ENCODE measurements around the gene CTDSPL. TPM values are rescaled to one million over a fixed set of nuclear protein-coding genes. Genes with fewer than 3 reads are reported as not detected.

Gene CTDSPL
- total and polyA plus RNA-seq, 2 donors from 2014 or later: 55.9 to 78.3 TPM

DNA sequence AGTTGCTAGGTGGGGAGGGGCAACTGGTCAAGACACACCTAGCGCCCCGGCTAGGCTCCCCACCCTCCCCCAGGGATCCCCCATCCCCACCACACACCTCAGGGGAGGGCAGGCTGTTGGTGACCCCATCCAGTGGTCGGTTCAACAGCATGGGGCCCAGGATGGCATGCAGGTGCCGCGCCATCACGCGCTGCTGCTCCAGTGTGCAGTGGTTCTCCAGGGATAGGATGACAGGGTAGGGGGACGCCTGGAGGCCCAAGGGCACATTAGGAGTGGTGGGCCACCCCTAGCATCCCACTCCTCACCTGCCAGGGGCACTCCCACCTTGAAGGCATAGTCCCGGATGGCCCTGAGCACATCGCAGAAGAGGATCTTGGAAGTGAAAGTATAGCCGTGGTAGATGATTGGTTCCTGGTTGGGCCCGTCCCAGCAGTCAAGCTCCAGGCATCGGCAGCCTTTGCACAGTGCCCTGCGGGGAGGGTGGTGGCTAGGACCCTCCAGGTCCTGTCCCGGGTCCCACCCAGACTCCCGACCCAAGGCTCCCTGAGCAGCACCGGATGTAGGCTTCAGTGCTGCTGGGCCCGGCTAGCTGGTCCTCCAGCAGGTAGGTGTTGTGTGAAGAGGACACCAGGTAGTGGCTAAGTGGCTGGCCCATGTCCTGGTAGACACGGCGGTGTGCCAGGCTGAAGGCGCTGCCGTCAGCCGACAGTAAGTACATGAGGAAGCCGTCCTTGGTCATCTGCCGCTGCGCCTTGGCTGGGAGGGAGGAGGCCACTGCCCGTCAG is 148.3 kb downstream of the CTDSPL start:
- no peak for TF ChIP-seq CTCF (IDR thresholded peaks at IDR 0.05; ENCODE audit: borderline replicate concordance, extremely low read depth, insufficient read depth)
- H3K27ac ChIP-seq (ENCODE audit: low read depth in 2 of 2, low read length in 2 of 2): no peak overlapping the region
- intact Hi-C loops (cut with DNase I): no loop called here
- DNase-seq: peak in 1 of 5 donors; percentile 73
- H3K9me3 ChIP-seq (ENCODE audit: control insufficient read depth in 2 of 3, insufficient read depth in 1 of 3, low read length in 3 of 3): no peaks in the 10 kb centered on the region
- peaks cover 0 to under 1% (median 0%) of the 10 kb centered on the region in 3 donors for H3K4me1 ChIP-seq (ENCODE audit: control insufficient read depth in 2 of 3, insufficient read depth in 2 of 3, low read depth in 1 of 3, low read length in 3 of 3)
- FAIRE-seq: no peak
- no peak overlapping the region for H3K4me3 ChIP-seq (ENCODE audit: low read length in 3 of 3)
- H3K27me3 ChIP-seq (ENCODE audit: control insufficient read depth, insufficient read depth, low read length): no peaks in the 10 kb centered on the region
- no peak overlapping the region for H3K9ac ChIP-seq (ENCODE audit: low read length in 3 of 3)
- H3K36me3 ChIP-seq (ENCODE audit: control insufficient read depth in 2 of 3, insufficient read depth in 3 of 3, low read length in 3 of 3): peaks cover 0 to 20% (median 3%) of the 10 kb centered on the region in 3 donors

DNA sequence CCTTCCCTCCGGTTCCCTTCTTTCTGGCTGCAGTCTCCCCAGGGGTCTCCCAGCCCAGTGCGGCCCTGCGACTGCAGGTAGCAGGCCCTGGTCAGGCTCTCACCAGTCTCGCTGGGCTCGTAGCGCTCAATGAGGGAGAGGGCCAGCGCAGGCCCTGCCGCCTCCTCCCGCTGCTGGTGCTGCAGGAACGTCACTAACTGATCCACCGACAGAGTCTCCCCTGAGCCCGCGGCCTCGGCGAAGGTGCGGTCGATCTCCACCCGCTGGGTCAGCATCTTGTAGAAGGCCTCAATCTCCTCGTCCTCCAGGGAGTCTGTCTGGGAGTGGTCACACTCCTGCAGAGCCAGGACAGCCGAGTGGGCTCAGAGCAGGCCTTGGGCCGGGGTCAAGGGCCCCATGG is 149.4 kb downstream of the CTDSPL start:
- peaks cover 4 to 31% (median 9%) of the 10 kb centered on the region in 3 donors for H3K36me3 ChIP-seq (ENCODE audit: control insufficient read depth in 2 of 3, insufficient read depth in 3 of 3, low read length in 3 of 3)
- no peaks in the 10 kb centered on the region for H3K9me3 ChIP-seq (ENCODE audit: control insufficient read depth in 2 of 3, insufficient read depth in 1 of 3, low read length in 3 of 3)
- no peaks in the 10 kb centered on the region for H3K27me3 ChIP-seq (ENCODE audit: control insufficient read depth, insufficient read depth, low read length)
- H3K9ac ChIP-seq (ENCODE audit: low read length in 3 of 3): no peak overlapping the region
- H3K27ac ChIP-seq (ENCODE audit: low read depth in 2 of 2, low read length in 2 of 2): no peak overlapping the region
- TF ChIP-seq CTCF (IDR thresholded peaks at IDR 0.05; ENCODE audit: borderline replicate concordance, extremely low read depth, insufficient read depth): no peak
- H3K4me1 ChIP-seq (ENCODE audit: control insufficient read depth in 2 of 3, insufficient read depth in 2 of 3, low read depth in 1 of 3, low read length in 3 of 3): no peaks in the 10 kb centered on the region
- intact Hi-C loops (cut with DNase I): no loop called here
- DNase-seq (peak in 1 of 5 donors; percentile 78), FAIRE-seq (no peak)
- H3K4me3 ChIP-seq (ENCODE audit: low read length in 3 of 3): no peak overlapping the region

DNA sequence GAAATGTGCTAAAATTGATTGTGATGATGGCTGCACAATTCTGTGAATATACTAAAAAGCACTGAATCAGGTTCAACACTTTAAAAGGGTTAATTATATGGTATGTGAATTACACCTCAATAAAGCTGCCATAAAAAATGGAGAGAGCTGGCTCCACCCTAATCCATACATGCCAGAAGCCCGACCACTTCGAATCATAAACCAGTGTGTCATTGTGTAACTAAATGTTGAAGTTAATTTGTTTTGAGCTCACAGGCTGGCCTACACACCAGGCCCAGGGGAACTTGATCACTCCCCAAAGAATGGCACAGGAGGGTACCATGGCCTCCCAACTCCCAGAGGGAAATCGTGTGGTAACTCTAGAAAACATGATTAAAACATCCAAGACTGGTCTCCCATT is 153.8 kb downstream of the CTDSPL start:
- Histone ChIP-seq H3K9ac (ENCODE audit: low read length in 3 of 3) (no peak overlapping the region), H3K4me1 (ENCODE audit: control insufficient read depth in 2 of 3, insufficient read depth in 2 of 3, low read depth in 1 of 3, low read length in 3 of 3) (no peaks in the 10 kb centered on the region), H3K36me3 (ENCODE audit: control insufficient read depth in 2 of 3, insufficient read depth in 3 of 3, low read length in 3 of 3) (peaks cover 8 to 26% (median 10%) of the 10 kb centered on the region in 3 donors), H3K27me3 (ENCODE audit: control insufficient read depth, insufficient read depth, low read length) (no peaks in the 10 kb centered on the region), H3K9me3 (ENCODE audit: control insufficient read depth in 2 of 3, insufficient read depth in 1 of 3, low read length in 3 of 3) (no peaks in the 10 kb centered on the region), H3K27ac (ENCODE audit: low read depth in 2 of 2, low read length in 2 of 2) (no peak overlapping the region), H3K4me3 (ENCODE audit: low read length in 3 of 3) (no peak overlapping the region)
- no peak for DNase-seq
- intact Hi-C loops (cut with DNase I): no loop called here
- no peak for TF ChIP-seq CTCF (IDR thresholded peaks at IDR 0.05; ENCODE audit: borderline replicate concordance, extremely low read depth, insufficient read depth)
- no peak for FAIRE-seq

Data from kidney (tissue), 14 donors.